Spleen (tissue), 11 donors: Measurements from ENCODE around the gene LOXL3. TPM values are rescaled to one million over a fixed set of nuclear protein-coding genes. Genes with fewer than 3 reads are reported as not detected.
A peak's percentile ranks its signal among the peaks of the same experiment; 100 is the strongest.

Experiments
- DNase-seq: peaks from one replicate; pipeline ENCODE4 v3.0.0-alpha.2; 2020
- H3K27ac ChIP-seq, 8 donors: fragments of 200-600 bp; sonication (generic) in 7 of 8; 1 replicate in 4 of 8; 2 replicates in 4 of 8; pipeline versions ENCODE4 v1.5.0 to v1.8.0; 2016 to 2021; ENCODE audit warnings: inconsistent platforms in 4 of 8, mild to moderate bottlenecking in 4 of 8, moderate library complexity in 1 of 8
- H3K27me3 ChIP-seq, 7 donors: fragments of 200-600 bp; sonication (generic) in 6 of 7; replicated peaks in 1 of 7; 1 replicate in 4 of 7; 2 replicates in 3 of 7; pipeline versions ENCODE4 v1.5.0 to v1.8.0; 2016 to 2021; ENCODE audit warnings: inconsistent platforms in 3 of 7, mild to moderate bottlenecking in 1 of 7
- H3K36me3 ChIP-seq, 6 donors: fragments of 200-600 bp; sonication (generic) in 5 of 6; 1 replicate in 4 of 6; 2 replicates in 2 of 6; pipeline versions ENCODE4 v1.5.0 to v1.8.0; 2016 to 2021; ENCODE audit warnings: inconsistent platforms in 2 of 6
- H3K4me1 ChIP-seq, 6 donors: fragments of 200-600 bp; sonication (generic) in 5 of 6; 1 replicate in 3 of 6; 2 replicates in 3 of 6; pipeline versions ENCODE4 v1.5.0 to v1.8.0; 2016 to 2021; ENCODE audit warnings: inconsistent platforms in 3 of 6
- H3K4me3 ChIP-seq, 8 donors: fragments of 200-600 bp; sonication (generic) in 7 of 8; 1 replicate in 4 of 8; 2 replicates in 4 of 8; pipeline versions ENCODE4 v1.5.0 to v1.8.0; 2016 to 2021; ENCODE audit warnings: inconsistent platforms in 4 of 8, mild to moderate bottlenecking in 4 of 8, moderate library complexity in 2 of 8
- H3K9me3 ChIP-seq, 8 donors: fragments of 200-600 bp; sonication (generic) in 7 of 8; 1 replicate in 4 of 8; 2 replicates in 4 of 8; pipeline versions ENCODE4 v1.5.0 to v1.8.0; 2016 to 2021; ENCODE audit warnings: inconsistent platforms in 4 of 8
- CTCF ChIP-seq, 11 experiments: fragments of 200-600 bp in 7 of 11; fragments of 450-650 bp in 4 of 11; sonication (generic) in 4 of 11; IDR thresholded peaks in 8 of 11; conservative IDR thresholded peaks in 3 of 11; 1 replicate in 7 of 11; 2 replicates in 4 of 11; pipeline versions ENCODE4 v1.4.0 to v1.8.0; 2016 to 2021; ENCODE audit warnings: antibody characterized with exemption in 11 of 11, inconsistent platforms in 4 of 11, mild to moderate bottlenecking in 1 of 11
- POLR2A ChIP-seq, 3 donors: fragments of 450-650 bp; IDR thresholded peaks; one replicate each; pipeline ENCODE4 v1.5.1; 2017; ENCODE audit warnings: antibody characterized with exemption in 3 of 3, mild to moderate bottlenecking in 1 of 3
- POLR2AphosphoS5 ChIP-seq, 3 donors: sonication (generic); formaldehyde crosslinking; IDR thresholded peaks; one replicate each; pipeline ENCODE4 v1.5.1; 2017; ENCODE audit warnings: antibody characterized with exemption in 3 of 3
- WGBS, 5 donors: extraction: QIAGEN DNeasy Blood & Tissue Kit in 3 of 5; methylation state at CpG; one replicate each; pipeline versions ENCODE4 v1.1.5 to v1.1.7; 2013 to 2018; 5-methylcytosine and 5-hydroxymethylcytosine counted together
- intact Hi-C: fragments of 100-400 bp; cut with DNase I; formaldehyde crosslinking; loops from one replicate; pipeline ENCODE4 v1.15.0; 2023; ENCODE audit warnings: low total_unique reads
- polyA plus RNA-seq, 3 donors: library from polyadenylated mRNA; stranded (reverse); fragments of 200-250 nt; gene quantifications; one replicate each; pipeline ENCODE4 v1.2.1, GENCODE V29; 2013
- total RNA-seq, 7 donors: library from RNA; depleted of rRNA in 3 of 7; stranded (reverse); fragments of >200 nt in 3 of 7; fragmentation: NEBNext Ultra II Directional in 4 of 7; extraction: Animal tissue kit (Norgen Biotek cat#: 25700) in 4 of 7; gene quantifications; one replicate each; pipeline versions ENCODE4 v1.1.0 to v1.2.1, GENCODE V29; 2016 to 2021
- donor health status: healthy with polysubstance abuse.
- donor health status: DM: no; HTN: no; CAD: no; lungs with moderate emphysema.
- donor health status: DM: no; HTN: no; CAD: no.
- donor health status: Bipolar disorder and iron deficiency.
- donor health status: healthy.
- donor health status: DM: no; HTN: no; CAD: no.
- donor health status: DM: yes; HTN: yes; CAD: no.

The LOXL3 gene
- total and polyA plus RNA-seq, 10 donors = 1.8 to 27.4 (median 15.9) TPM

GRCh38 chr2:74499267-74499939 is 54.3 kb downstream of the LOXL3 start, which contains the start of gene LBX2:
TSS of gene LBX2 (minus strand) at chr2:74499603. CDS start at chr2:74499537, 66 bp downstream.
- Histone ChIP-seq H3K4me3 (peak within 1 kb of the TSS; percentile 6 to 68 (median 44)), H3K4me1 (peaks cover 24 to 65% (median 57%) of the 10 kb centered on the region in 6 donors), H3K27me3 (peaks cover 9 to 78% (median 42%) of the 10 kb centered on the region in 7 donors), H3K27ac (no peak within 1 kb of the TSS), H3K36me3 (peaks cover 0 to 8% (median 2%) of the 10 kb centered on the region in 6 donors), H3K9me3 (no peaks in the 10 kb centered on the region)
- intact Hi-C loops = no loop called here
- WGBS, 5 donors = 4 to 11% (median 6%) methylated on average over 30 to 65 of the region's 65 CpGs
- TF ChIP-seq POLR2AphosphoS5 (IDR thresholded peaks at IDR 0.05) (peak in 1 of 3 donors; percentile 54), CTCF (IDR thresholded peaks at IDR 0.05 in 8 of 11, conservative IDR thresholded peaks at IDR 0.05 in 3 of 11) (no peak)
- DNase-seq = peak; percentile 76

GRCh38 chr2:74498500-74499266 is 55.1 kb downstream of the LOXL3 start:
- H3K27ac ChIP-seq = peak overlapping the region in 1 of 8 donors; percentile 18
- WGBS, 5 donors = 1 to 2% (median 2%) methylated on average over 41 of the region's 41 CpGs
- DNase-seq = peak; percentile 74
- no peak for TF ChIP-seq CTCF (IDR thresholded peaks at IDR 0.05 in 8 of 11, conservative IDR thresholded peaks at IDR 0.05 in 3 of 11)
- TF ChIP-seq POLR2AphosphoS5 (IDR thresholded peaks at IDR 0.05) = peak in 1 of 3 donors; percentile 39
- no peak for TF ChIP-seq POLR2A (IDR thresholded peaks at IDR 0.05)
- H3K4me3 ChIP-seq = peak overlapping the region; percentile 34 to 68 (median 44)
- peaks cover 24 to 57% (median 50%) of the 10 kb centered on the region in 6 donors for H3K4me1 ChIP-seq
- peaks cover 0 to 12% (median 6%) of the 10 kb centered on the region in 6 donors for H3K36me3 ChIP-seq
- H3K9me3 ChIP-seq = no peaks in the 10 kb centered on the region
- peaks cover 9 to 71% (median 42%) of the 10 kb centered on the region in 7 donors for H3K27me3 ChIP-seq
- intact Hi-C loops = no loop called here

- Histone ChIP-seq H3K27ac (peak overlapping the region in 1 of 8 donors; percentile 18), H3K4me1 (peaks cover 24 to 50% (median 42%) of the 10 kb centered on the region in 6 donors), H3K9me3 (no peaks in the 10 kb centered on the region), H3K27me3 (peaks cover 9 to 63% (median 41%) of the 10 kb centered on the region in 7 donors), H3K4me3 (peak overlapping the region; percentile 34 to 68 (median 44)), H3K36me3 (peaks cover 0 to 19% (median 13%) of the 10 kb centered on the region in 6 donors)
- DNase-seq = peak; percentile 83
- TF ChIP-seq CTCF (IDR thresholded peaks at IDR 0.05 in 8 of 11, conservative IDR thresholded peaks at IDR 0.05 in 3 of 11) = no peak
- TF ChIP-seq POLR2A (IDR thresholded peaks at IDR 0.05) = no peak
- peak; percentile 61 to 89 (median 78) for TF ChIP-seq POLR2AphosphoS5 (IDR thresholded peaks at IDR 0.05)
- 2 to 5% (median 3%) methylated on average over 32 to 61 of the region's 61 CpGs for WGBS, 5 donors
- intact Hi-C loops = no loop called here
These were observed 55.8 kb downstream of the LOXL3 start for GRCh38 chr2:74497777-74498499.
